ENCODE measurements around the gene YIF1A. TPM values are rescaled to one million over a fixed set of nuclear protein-coding genes. Genes with fewer than 3 reads are reported as not detected.

YIF1A gene, protein sequence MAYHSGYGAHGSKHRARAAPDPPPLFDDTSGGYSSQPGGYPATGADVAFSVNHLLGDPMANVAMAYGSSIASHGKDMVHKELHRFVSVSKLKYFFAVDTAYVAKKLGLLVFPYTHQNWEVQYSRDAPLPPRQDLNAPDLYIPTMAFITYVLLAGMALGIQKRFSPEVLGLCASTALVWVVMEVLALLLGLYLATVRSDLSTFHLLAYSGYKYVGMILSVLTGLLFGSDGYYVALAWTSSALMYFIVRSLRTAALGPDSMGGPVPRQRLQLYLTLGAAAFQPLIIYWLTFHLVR
- total RNA-seq (2014; rRNA removed; shearing (Covaris generic)), result 119 and 167 TPM in 2 replicates

DNA sequence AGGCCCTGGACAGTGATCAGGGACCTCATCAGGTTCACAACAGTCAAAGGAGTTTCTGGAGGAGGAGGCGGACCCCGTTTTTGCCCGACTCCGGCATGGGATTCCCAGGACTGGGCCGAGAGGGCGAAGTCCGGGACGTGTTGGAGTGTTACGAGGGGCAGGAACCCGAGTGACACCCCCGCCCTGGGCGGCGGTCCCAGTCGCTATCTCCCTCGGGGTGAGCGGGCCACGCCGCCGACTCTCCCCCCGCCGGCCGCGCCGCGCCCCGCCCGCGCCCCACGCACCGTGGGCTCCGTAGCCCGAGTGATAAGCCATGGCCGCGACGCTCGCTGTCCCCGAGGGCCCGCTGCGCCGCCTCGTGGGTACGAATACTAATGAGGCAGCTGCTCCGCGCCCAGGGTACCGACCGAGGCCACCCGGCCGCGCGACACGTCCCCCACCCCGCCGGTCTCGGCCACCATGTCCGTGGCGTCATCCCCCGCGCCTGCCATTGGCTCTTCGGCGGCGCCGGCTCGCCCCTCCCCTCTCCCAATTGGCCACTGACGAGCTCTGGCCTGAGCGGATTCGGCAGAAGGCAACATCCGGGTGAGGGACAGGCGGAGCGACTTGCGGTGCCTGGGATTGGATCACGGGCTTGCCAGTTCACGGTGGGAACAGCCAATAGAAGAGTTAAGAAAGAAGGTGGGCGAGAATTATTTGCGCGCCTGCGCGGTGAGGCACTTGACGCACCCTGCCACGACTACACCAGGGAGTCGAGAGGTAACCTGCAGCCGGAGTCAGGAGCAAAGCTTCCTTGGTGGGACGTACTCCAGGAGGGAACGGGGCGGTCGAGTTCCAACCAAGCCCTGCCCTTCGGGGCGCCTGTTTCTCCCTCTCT is at the start of gene YIF1A:
TSS of gene YIF1A (minus strand) at position 473 of the 877 bp plus-strand sequence. CDS start at position 315, 158 bp downstream.
- peak; percentile 99 for DNase-seq (ENCODE audit: low read depth)

DNA sequence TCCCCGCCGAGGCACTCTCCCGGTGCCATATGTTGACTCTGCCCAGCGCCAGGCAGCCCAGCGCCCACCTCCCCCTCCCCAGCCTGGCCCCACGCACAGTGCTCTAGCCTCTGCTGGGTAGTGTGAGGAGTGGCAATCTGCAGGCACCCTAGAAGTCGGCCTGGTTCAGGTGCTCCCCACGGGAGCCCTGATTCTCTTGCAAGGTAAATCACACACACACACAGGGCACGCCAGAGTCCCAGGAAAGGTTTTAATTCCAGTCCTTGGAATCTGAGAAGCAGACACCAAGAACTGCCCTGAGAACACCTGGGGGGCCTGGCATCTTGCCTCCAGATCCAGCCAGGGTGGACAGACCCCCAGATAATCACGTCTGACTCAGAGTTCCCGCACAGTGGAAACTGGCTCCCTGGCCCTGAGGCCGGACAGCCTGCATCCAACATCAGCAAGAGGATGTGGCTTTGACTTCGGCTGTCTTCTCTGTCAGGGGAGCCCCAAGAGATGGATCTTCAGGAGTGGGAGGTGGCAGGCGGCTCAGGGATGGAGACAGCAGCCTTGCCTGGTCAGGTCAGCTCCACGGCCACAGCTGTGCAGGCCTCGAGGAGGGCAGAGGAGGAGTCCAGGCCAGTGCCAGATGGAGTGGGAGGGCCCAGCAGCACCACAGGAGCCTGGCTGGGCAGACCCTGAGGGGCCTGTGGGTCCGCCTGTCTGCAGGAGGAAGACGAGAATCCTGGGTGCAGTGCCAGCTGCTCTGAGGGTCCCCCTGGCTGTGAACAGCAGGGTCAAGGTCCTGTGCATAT is 48.4 kb upstream of the YIF1A start:
- peak; percentile 95 for DNase-seq (ENCODE audit: low read depth)

DNA sequence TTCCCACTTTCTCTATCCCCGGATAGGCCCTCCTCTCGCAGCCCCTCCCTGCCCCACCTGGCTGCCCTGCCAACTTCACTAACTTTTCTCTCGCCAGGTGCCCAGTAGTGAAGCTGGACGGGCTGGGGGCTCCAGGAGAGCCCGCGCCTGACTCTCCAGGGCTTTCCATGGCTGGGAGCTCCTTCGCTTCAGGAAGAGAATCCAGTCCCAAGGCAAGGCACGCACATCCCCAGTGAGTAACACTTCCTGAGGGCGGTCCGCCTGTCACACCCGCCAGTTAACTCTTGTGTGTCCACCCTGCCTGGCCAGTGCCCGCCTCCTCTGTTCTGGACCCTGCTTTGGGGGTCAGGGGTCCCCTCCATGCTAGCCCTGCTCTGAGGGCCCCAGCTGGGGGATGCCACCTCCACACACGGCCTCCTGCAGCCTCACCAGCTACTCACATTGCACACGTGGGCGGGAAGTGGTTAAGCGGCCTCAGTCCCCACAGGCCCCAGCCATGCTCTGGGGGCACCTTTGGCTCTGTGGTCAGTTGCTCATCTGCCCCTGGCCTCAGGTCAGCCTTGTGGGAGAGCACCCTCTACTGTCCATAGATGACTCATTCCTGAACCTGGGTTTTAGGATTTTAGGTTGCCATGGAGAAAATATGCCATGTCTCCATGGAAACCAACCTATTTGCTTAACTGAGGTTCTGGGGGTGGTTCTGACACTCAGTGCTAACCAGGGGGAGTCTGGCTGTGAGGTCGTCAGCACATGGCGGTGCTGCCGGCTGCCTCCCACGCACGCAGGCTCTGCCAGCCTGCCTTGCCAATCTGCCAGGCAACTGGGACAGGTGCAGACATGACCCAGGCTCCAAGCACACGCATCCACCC is 47.5 kb upstream of the YIF1A start, which contains the start of gene RIN1:
TSS of gene RIN1 (minus strand) at position 201 of the 869 bp plus-strand sequence. CDS start at position 169, 32 bp downstream.
- peak; percentile 100 for DNase-seq (ENCODE audit: low read depth)

DNA sequence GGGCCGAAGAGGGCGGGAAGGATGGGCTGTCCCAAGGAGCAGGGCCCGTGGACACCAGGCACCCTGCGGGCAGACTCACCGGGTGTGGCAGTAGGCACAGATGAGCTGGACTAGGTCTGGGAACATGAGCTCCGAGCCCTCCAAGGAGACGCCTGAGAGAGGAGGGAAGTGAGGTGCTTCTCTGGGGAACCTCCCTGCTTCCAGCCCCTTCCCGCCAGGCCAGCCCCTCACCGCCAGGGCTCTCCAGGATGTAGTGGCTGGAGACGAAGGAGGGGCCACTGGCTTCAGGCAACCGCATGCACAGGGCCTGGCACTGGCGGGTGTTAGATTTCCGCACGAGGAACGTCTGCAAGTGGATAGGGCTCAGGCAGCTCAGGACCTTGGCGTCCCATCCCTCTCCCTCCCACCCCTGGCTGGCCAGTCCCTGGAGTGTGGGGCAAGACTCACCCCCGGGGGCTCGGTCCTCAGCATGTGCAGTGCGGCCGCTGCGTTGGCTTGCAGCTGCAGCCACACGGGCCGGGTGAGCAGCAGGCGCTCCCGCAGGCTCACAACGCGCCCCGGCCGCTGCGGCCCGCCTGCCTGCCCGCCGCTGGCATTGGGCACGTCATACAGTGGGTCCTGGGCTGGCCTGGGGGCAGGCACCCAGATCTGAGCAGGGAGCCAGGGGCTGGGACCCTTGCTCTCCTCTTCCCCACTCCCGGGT is 46.7 kb upstream of the YIF1A start:
- DNase-seq (ENCODE audit: low read depth), result peak; percentile 91

DNA sequence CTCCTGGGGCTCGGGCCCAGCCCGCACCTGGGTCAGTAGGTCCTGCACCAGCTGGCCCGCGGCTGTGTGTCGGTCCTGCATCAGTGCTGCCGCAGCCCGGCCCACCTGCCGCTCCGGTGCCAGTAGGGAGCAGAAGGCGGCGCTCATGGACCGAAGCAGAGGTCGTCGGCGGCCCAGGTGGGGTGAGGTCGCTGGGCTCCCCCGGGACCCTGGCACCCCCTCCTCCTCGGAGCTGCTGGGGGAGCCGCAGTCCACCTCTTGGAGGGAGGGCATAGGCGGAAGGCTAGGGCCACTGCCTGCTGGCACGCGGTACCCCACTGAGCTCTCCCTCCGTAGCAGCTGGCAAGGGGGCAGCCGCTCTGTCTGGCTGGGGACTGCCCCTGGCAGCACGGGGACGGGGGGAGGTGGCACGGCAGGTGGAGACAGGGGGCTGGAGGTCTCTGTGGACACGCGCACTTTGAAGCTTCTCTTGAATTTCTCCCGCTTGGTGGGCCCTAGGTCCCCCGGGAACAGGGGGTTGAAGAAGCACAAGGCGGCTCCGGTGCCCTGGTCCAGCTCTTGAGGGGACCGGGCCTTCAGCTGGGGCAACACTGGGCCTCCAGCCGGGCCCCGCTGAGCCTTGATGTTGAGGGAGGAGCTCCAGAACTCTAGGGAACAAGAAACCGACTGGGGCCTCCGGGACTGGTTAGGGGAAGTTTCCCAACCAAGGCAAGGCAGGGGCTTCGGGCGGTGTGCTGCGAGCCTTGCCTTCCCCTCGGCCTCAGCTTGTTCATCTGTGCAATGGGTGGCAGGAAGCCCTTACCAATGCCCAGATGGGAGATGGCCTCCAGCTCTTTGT is 45.9 kb upstream of the YIF1A start:
- DNase-seq (ENCODE audit: low read depth), result no peak

DNA sequence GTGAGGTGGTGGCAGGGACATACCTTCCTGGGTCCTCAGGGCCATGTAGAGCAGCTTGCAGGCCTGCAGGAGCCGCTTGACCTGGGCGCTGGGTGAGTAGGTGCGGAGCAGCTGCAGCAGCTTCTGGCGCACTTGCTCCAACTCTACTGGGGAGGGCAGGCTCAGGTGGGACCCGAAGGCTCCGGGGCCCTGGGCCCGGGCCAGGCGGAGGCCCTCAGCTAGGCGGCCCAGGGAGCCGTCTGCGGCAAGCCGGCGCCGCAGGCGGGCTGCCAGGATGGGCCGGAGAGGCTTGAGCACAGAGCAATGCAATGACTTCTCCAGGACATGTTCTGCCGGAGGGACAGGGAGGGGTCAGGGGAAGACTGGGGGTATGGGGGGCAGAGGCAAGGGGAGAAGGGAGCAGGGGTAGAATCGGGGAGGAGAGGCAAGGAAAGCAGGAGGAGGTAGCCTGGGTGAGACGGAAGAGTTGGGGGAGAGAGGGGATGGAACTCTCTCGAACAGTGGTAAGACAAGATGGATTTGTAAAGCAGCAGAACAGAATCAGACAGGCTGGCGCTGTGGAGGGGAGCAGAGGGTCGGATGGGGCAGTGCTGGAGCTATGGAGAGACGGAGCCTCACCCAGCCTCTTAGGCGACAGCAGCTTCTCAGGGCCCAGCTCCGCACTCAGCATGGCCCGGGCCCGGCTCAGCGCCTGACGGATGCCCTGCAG is 45.1 kb upstream of the YIF1A start:
- DNase-seq (ENCODE audit: low read depth), result no peak

DNA sequence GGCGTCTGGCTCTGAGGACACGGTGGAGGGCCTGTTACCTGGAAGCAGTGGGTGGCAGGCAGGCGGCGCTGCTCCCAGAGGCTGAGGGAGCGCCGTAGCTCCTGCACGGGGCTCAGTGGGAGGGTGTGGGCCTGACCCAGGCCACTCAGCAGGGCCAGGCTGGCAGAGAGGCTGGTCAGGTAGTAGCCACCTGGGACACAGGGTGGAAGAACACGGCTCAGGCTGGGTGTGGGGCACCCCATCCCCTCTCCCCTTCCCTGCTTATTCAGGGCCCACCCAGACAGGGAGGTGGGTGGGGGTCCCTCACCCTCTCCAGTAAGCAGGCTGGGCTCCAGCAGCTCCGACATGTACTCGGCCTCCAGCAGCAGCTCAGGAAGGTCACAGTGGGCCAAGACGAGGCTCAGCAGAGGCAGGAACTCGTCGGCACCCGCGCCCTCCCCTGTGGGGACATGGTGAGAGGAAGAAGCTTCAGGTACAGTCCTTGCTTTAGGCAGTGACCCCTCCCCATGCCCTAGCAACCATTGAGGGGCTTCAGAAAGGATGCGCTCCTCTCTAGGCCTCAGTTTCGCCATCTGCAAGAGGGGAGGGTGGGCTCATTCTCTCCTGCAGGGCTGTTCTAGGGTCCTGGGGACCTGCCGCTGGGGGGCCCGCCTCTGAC is 44.4 kb upstream of the YIF1A start:
- DNase-seq (ENCODE audit: low read depth), result no peak

DNA sequence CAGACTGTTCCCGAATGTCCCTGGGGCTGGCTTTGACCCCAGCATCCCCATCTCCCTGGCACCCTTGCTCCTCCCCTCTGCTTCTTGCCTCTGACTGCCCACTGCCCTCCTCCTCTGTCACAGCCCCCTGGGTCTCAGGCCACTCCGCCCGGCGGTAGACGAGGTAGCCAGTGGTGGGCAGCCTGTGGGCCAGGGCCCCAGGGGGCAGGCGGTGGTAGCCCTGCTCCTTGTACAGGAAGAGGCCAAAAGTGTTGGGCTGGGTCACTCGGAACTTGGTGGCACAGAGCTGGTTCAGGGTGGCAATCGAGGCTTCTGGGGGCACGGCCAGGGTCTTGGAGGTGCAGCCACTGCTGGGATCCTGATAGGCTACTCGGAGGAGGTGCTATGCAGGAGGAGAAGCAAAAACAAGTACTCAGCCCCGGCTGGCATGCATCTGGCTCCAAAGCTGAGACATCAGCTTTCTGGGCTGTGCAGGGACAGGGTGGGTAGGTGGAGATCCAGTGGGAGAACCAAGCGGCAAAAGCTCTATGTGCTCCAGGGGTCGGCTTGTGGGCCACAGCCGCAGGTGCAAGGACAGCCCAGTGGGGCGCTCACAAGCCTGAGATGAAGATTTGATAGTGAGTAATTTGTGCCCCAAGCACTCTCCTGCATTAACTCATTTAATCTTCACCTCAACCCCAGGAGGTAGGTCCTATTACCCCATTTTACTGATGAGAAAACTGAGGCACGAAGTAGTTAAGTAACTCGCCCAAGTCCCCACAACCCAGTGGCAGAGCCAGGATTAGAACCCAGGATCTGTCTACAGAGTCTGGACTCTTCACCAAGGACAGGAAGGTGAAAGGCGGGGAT is 43.7 kb upstream of the YIF1A start:
- no peak for DNase-seq (ENCODE audit: low read depth)

DNA sequence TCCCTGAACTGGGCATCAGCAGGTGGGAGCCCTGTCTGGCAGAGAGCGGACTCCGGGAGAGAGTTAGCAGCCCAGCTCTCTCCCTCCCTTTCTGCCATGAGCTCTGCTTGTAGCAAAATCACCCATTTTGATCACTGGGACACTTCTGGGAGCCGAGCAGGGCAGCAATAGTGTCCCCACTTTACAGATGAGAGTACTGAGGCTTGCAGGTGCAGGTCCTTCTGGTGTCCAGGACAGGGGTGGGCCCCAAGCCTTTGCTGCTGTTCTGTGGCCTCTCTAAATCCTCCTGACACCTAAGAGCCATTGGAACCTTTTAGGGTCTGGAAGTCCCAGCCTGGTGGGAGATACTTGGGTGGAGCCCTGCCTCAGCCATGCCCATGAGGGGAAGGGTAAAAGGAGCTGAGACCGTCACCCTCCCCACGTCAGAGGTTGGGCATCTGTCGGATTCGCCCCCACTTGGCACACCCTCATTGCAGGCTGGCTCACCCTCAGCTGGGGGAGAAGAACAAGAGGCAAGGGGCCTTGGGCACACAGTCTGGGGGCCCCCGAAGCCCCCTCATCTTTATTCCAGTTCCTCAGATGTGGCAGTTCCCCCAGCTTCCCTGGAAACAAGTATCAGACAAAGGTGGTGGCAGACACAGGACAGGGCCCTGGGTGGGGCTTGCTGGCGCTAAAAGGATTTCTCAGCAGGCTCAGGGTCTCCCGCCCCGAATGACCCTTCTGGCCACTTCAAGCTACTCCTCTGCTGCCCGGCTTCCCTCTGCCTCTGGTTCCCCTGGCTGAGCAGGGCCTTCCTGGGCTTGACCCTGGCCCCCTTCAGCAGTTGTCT is 42.8 kb upstream of the YIF1A start:
- DNase-seq (ENCODE audit: low read depth), result no peak

DNA sequence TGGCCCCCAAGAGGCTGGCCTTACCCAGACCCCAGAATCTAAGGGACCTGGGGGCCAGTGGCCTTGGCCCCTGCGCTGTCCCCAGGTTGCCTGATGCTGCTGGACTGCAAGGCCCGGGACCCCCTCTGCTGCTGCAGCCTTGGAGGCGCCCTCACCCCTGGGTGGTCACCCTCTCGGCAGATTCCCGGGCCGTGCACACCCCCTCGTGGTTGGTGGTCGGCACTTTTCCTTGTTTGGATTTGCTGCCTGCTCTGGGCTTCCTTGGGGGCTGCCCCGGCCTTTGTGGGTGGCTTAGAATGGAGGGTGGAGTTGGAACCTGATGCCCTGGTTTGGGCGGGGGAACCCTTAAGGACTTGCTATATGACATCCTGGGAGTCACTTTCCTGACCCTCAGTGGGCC is 42.0 kb upstream of the YIF1A start:
- no peak for DNase-seq (ENCODE audit: low read depth)

DNA sequence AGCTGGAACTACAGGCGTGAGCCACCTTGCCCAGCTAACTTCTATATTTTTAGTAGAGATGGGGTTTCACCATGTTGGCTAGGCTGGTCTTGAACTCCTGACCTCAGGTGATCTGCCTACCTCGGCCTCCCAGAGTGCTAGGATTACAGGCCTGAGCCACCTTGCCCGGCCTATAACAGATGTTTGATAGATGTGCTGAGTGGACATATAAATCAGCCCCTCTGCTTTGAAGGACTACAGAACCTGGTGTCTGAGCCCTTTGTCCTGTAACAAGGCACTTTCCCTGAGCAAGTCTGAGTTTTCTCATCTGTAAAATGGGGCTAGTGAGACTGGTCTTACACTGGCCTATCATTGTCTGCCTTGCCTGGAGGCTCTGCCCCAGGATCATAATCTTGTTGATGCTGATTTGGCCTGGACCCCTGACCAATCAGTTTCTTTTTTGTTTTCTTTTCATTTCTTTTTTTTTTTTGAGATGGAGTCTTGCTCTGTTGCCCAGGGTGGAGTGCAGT is 40.3 kb upstream of the YIF1A start:
- DNase-seq (ENCODE audit: low read depth), result peak; percentile 21

DNA sequence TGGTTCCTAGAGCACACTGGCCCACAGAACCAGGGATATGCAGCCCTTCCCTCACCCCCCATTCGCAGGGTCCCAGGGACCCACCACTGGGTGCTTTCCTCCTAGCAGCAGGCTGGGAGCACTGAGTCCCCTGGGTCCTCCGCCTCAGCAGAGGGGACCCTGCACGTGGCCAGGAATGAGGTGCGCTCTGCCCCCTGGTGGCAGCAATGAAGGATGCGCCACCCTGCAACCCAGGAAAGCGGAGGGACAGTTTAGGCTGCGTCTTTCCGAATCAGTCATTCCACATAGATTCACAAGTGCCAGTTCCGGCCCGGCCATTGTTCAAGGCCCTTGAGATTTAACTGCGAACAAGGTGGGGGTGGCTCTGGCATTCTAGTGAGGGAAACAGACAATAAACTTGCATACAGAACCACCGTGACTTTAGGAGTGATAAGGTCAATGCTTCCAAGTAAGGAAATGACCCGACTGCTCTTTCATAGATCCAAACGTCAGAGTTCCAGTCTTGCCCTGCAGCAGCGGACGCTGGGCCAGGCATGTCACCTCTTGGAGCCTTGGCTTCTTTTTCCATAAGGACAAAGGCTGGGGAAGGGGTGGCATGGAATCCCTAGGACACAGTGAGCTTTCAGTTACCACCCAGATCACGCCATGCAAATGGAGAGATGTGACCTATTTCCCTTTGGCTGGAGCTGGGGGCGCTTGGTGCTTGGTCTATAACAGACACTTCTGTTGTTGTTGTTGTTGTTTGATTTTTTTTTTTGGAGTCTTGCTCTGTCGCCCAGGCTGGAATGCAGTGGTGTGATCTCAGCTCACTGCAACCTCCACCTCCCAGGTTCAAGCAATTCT is 39.6 kb upstream of the YIF1A start:
- DNase-seq (ENCODE audit: low read depth), result peak; percentile 79

DNA sequence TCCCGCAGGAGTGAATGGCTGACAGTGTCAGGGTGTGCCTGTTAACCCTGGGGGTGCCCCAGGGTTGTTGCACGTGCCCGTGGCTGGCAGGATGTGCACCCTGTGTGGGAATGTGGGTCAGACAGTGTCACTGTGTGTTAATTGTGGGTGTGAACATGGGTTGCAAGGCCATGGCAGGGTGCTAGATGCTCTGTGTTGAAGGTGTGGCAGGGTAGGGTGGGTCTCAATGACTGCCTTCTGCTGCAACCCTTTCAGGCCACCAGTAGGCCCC is 39.0 kb upstream of the YIF1A start:
- peak; percentile 40 for DNase-seq (ENCODE audit: low read depth)

DNA sequence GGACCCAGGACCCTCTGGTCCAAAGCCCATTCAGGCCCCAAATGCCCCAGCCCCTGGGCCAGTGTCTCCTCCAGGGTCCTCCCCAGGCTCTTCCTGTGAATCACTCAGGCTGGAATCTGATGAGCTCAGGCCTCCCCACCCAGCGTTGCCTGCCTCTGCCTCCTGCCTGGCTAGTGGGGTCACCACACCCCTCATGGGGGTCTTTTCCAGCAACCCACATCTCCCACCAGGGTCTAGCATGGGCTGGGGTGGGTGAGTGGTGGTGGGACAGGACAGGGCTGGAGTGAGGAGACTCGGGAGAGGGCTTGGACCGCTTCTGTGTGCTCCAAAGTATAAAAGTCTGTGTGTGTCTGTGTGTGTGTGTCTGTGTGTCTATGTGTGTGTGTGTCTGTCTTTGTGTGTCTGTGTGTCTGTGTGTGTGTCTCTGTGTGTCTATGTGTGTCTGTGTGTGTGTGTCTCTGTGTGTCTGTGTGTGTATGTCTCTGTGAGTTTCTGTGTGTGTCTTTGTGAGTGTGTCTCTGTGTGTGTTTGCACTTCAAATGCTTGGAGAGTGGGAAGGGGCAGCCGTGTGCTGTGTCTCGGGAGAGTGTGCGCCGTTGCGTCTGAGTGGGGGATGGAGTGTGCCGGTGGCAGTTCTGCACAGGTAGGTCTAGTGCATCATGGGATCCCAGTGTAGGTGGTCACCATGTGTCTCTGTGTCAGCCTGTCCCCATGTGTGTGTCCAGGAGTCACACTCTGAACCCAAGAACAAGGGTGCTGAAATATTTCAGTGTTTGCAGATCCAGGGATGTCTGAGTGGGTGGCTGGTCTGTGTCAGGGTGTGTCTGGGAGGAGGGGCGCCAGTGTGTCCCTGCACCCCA is 38.5 kb upstream of the YIF1A start:
- DNase-seq (ENCODE audit: low read depth), result peak; percentile 60
